ENCODE data around the gene DLEC1. TPM values are rescaled to one million over a fixed set of nuclear protein-coding genes. Genes with fewer than 3 reads are reported as not detected.

Gene DLEC1
- total RNA-seq, 1 experiment from 2014 or later = not detected

DNA sequence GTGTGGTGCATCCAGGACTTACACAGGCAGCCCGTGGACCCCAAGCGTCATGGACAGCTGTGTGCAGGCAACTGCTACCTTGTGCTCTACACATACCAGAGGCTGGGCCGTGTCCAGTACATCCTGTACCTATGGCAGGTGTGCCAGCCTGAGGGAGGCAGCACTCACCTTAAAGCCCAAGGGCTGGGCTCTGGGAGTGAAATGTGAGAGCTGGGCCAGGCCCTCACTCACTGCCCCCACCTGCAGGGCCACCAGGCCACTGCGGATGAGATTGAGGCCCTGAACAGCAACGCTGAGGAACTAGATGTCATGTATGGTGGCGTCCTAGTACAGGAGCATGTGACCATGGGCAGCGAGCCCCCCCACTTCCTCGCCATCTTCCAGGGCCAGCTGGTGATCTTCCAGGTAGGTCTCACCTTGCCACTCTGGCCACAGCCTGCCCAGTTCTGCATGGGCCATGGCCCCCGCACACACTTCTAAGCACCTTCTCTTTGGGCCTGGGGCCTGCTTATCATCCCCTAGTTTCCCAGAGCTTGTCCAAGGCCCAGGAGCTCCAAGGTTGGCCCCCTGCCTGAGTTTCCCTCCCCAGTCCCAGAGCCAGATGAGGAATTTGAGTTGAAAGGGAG lies 37.4 kb upstream of the DLEC1 start:
- Histone ChIP-seq H3K4me1 (ENCODE audit: control insufficient read depth, insufficient read depth, low read length) (0 out of 2 replicates have a peak, but pooled peaks cover 4% of the 10 kb centered on the region), H3K27ac (ENCODE audit: low read length) (no peak overlapping the region), H3K4me3 (ENCODE audit: low read depth in 2 of 2, low read length in 2 of 2) (no peak overlapping the region), H3K9me3 (ENCODE audit: control insufficient read depth, insufficient read depth, low read depth, low read length) (no peaks in the 10 kb centered on the region), H3K27me3 (ENCODE audit: control insufficient read depth, insufficient read depth, low read length) (no peaks in the 10 kb centered on the region), H3K36me3 (ENCODE audit: control insufficient read depth, insufficient read depth, low read length) (no peaks in the 10 kb centered on the region)
- BruUV-seq (replicated peaks) = no TSS peak
- ATAC-seq (no peak), DNase-seq (ENCODE audit: low read depth, low spot score) (no peak)
- in situ Hi-C loops (cut with HindIII; ENCODE audit: low pct_unique_long_range_greater_than_20kb, low sequenced_read_pairs) (no loop called here), intact Hi-C loops (cut with micrococcal nuclease; ENCODE audit: unreplicated experiment) (no loop called here)
- ChIA-PET CTCF (no interaction called here), POLR2A (interaction anchor here (0.5 kb wide), 1 partner anchor 25 kb away, joined by 4 read pairs; no protein-coding TSS in a partner anchor)
- TF ChIP-seq SIN3A (IDR thresholded peaks at IDR 0.05; ENCODE audit: borderline replicate concordance, insufficient read depth, low read depth, low read length) = no peak
- TF ChIP-seq, protein P1, sequence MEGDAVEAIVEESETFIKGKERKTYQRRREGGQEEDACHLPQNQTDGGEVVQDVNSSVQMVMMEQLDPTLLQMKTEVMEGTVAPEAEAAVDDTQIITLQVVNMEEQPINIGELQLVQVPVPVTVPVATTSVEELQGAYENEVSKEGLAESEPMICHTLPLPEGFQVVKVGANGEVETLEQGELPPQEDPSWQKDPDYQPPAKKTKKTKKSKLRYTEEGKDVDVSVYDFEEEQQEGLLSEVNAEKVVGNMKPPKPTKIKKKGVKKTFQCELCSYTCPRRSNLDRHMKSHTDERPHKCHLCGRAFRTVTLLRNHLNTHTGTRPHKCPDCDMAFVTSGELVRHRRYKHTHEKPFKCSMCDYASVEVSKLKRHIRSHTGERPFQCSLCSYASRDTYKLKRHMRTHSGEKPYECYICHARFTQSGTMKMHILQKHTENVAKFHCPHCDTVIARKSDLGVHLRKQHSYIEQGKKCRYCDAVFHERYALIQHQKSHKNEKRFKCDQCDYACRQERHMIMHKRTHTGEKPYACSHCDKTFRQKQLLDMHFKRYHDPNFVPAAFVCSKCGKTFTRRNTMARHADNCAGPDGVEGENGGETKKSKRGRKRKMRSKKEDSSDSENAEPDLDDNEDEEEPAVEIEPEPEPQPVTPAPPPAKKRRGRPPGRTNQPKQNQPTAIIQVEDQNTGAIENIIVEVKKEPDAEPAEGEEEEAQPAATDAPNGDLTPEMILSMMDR (IDR thresholded peaks at IDR 0.05) = peak; percentile 46
- no peak for TF ChIP-seq TCF7L2 (IDR thresholded peaks at IDR 0.05; ENCODE audit: low read depth, low read length)
- TF ChIP-seq POLR2AphosphoS5 (IDR thresholded peaks at IDR 0.05; ENCODE audit: low read depth, low read length) = no peak

DNA sequence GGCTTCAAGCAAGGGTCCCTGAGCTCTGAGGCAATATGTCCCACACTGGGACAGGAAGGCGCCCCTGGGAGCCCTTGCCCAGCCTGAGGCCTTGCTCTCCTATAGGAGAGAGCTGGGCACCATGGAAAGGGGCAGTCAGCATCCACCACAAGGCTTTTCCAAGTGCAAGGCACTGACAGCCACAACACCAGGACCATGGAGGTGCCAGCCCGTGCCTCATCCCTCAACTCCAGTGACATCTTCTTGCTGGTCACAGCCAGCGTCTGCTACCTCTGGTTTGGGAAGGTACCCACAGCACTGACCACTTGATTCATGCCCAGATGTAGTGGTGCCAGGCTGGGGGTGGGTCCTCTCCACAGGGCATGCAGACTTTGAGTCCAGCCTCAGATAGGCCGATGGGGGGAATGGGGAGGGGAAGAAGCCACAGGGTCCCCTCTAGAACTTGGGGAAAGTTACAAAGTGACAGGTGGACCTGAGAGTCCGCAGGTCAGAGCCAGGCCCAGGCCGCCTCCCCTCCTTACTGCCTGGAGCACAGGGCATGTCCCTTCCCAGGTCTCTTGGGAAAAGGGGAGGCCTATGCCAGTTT lies 36.6 kb upstream of the DLEC1 start:
- no TSS peak for BruUV-seq (replicated peaks)
- Histone ChIP-seq H3K4me3 (ENCODE audit: low read depth in 2 of 2, low read length in 2 of 2) (no peak overlapping the region), H3K27ac (ENCODE audit: low read length) (no peak overlapping the region), H3K4me1 (ENCODE audit: control insufficient read depth, insufficient read depth, low read length) (0 out of 2 replicates have a peak, but pooled peaks cover 4% of the 10 kb centered on the region), H3K27me3 (ENCODE audit: control insufficient read depth, insufficient read depth, low read length) (no peaks in the 10 kb centered on the region), H3K36me3 (ENCODE audit: control insufficient read depth, insufficient read depth, low read length) (no peaks in the 10 kb centered on the region), H3K9me3 (ENCODE audit: control insufficient read depth, insufficient read depth, low read depth, low read length) (no peaks in the 10 kb centered on the region)
- TF ChIP-seq POLR2AphosphoS5 (IDR thresholded peaks at IDR 0.05; ENCODE audit: low read depth, low read length) (no peak), TCF7L2 (IDR thresholded peaks at IDR 0.05; ENCODE audit: low read depth, low read length) (no peak), SIN3A (IDR thresholded peaks at IDR 0.05; ENCODE audit: borderline replicate concordance, insufficient read depth, low read depth, low read length) (no peak)
- TF ChIP-seq, protein P2, sequence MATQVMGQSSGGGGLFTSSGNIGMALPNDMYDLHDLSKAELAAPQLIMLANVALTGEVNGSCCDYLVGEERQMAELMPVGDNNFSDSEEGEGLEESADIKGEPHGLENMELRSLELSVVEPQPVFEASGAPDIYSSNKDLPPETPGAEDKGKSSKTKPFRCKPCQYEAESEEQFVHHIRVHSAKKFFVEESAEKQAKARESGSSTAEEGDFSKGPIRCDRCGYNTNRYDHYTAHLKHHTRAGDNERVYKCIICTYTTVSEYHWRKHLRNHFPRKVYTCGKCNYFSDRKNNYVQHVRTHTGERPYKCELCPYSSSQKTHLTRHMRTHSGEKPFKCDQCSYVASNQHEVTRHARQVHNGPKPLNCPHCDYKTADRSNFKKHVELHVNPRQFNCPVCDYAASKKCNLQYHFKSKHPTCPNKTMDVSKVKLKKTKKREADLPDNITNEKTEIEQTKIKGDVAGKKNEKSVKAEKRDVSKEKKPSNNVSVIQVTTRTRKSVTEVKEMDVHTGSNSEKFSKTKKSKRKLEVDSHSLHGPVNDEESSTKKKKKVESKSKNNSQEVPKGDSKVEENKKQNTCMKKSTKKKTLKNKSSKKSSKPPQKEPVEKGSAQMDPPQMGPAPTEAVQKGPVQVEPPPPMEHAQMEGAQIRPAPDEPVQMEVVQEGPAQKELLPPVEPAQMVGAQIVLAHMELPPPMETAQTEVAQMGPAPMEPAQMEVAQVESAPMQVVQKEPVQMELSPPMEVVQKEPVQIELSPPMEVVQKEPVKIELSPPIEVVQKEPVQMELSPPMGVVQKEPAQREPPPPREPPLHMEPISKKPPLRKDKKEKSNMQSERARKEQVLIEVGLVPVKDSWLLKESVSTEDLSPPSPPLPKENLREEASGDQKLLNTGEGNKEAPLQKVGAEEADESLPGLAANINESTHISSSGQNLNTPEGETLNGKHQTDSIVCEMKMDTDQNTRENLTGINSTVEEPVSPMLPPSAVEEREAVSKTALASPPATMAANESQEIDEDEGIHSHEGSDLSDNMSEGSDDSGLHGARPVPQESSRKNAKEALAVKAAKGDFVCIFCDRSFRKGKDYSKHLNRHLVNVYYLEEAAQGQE (IDR thresholded peaks at IDR 0.05; ENCODE audit: insufficient read depth in 1 of 2, low read depth in 2 of 2, low read length in 1 of 2) = no peak
- TF ChIP-seq, protein P1 (IDR thresholded peaks at IDR 0.05) = no peak
- ATAC-seq = no peak
- DNase-seq (ENCODE audit: low read depth, low spot score) = no peak
- in situ Hi-C loops (cut with HindIII; ENCODE audit: low pct_unique_long_range_greater_than_20kb, low sequenced_read_pairs) (no loop called here), intact Hi-C loops (cut with micrococcal nuclease; ENCODE audit: unreplicated experiment) (no loop called here)
- POLR2A ChIA-PET = interaction anchor here (0.5 kb wide), 1 partner anchor 26 kb away, joined by 4 read pairs; no protein-coding TSS in a partner anchor
- CTCF ChIA-PET = no interaction called here
